Immature natural killer cell (primary cell): Measurements from ENCODE around the gene CBX1. TPM values are rescaled to one million over a fixed set of nuclear protein-coding genes. Genes with fewer than 3 reads are reported as not detected.

Experiments used
- DNase-seq, 3 donors: peaks; one replicate each; pipeline ENCODE4 v3.0.0; 2022; ENCODE audit warnings: mixed read lengths in 1 of 3
- H3K27ac Mint-ChIP-seq, 6 donors: one replicate each; pipeline ENCODE4 v1.8.0; 2020; ENCODE audit warnings: mixed read lengths in 6 of 6, mild to moderate bottlenecking in 5 of 6, inconsistent platforms in 4 of 6, moderate library complexity in 3 of 6
- H3K27me3 Mint-ChIP-seq, 3 donors: one replicate each; pipeline ENCODE4 v1.8.0; 2020 to 2021; ENCODE audit warnings: low read depth in 3 of 3, mild to moderate bottlenecking in 3 of 3, mixed read lengths in 3 of 3, moderate library complexity in 3 of 3, inconsistent platforms in 1 of 3
- H3K36me3 Mint-ChIP-seq, 3 donors: one replicate each; pipeline ENCODE4 v1.8.0; 2020; ENCODE audit warnings: mixed read lengths in 3 of 3, inconsistent platforms in 2 of 3, mild to moderate bottlenecking in 2 of 3
- H3K4me1 Mint-ChIP-seq, 2 donors: one replicate each; pipeline ENCODE4 v1.8.0; 2020; ENCODE audit warnings: inconsistent platforms in 2 of 2, mild to moderate bottlenecking in 2 of 2, mixed read lengths in 2 of 2, moderate library complexity in 1 of 2
- H3K4me3 Mint-ChIP-seq, 5 donors: one replicate each; pipeline ENCODE4 v1.8.0; 2020; ENCODE audit warnings: mild to moderate bottlenecking in 5 of 5, mixed read lengths in 5 of 5, inconsistent platforms in 3 of 5, moderate library complexity in 3 of 5
- H3K9me3 Mint-ChIP-seq, 6 donors: one replicate each; pipeline ENCODE4 v1.8.0; 2020; ENCODE audit warnings: mild to moderate bottlenecking in 6 of 6, mixed read lengths in 6 of 6, inconsistent platforms in 4 of 6, moderate library complexity in 3 of 6
- polyA plus RNA-seq, 3 donors: library from polyadenylated mRNA; unstranded; fragments of 300-500 nt; fragmentation: Illumina TruSeq; gene quantifications; one replicate each; pipeline ENCODE4 v1.2.3, GENCODE V29; 2021

The CBX1 gene
- polyA plus RNA-seq, 3 donors from 2014 or later: 19.3 to 30.0 (median 27.0) TPM

DNA sequence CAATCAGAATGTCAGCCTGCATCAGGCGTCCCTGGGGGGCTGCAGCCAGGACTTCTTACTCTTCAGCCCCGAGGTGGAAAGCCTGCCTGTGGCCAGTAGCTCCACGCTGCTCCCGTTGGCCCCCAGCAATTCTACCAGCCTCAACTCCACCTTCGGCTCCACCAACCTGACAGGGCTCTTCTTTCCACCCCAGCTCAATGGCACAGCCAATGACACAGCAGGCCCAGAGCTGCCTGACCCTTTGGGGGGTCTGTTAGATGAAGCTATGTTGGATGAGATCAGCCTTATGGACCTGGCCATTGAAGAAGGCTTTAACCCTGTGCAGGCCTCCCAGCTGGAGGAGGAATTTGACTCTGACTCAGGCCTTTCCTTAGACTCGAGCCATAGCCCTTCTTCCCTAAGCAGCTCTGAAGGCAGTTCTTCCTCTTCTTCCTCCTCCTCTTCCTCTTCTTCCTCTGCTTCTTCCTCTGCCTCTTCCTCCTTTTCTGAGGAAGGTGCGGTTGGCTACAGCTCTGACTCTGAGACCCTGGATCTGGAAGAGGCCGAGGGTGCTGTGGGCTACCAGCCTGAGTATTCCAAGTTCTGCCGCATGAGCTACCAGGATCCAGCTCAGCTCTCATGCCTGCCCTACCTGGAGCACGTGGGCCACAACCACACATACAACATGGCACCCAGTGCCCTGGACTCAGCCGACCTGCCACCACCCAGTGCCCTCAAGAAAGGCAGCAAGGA lies 42.7 kb downstream of the CBX1 start:
- H3K27ac Mint-ChIP-seq: peak overlapping the region in 2 of 6 donors; percentile 7 to 48
- DNase-seq: no peak
- H3K4me3 Mint-ChIP-seq: no peak overlapping the region
- peaks cover 0 to 1% (median 0%) of the 10 kb centered on the region in 3 donors for H3K27me3 Mint-ChIP-seq
- peaks cover 3 to 37% (median 9%) of the 10 kb centered on the region in 3 donors for H3K36me3 Mint-ChIP-seq
- no peaks in the 10 kb centered on the region for H3K9me3 Mint-ChIP-seq
- H3K4me1 Mint-ChIP-seq: peaks cover 16 to 19% of the 10 kb centered on the region in 2 donors

DNA sequence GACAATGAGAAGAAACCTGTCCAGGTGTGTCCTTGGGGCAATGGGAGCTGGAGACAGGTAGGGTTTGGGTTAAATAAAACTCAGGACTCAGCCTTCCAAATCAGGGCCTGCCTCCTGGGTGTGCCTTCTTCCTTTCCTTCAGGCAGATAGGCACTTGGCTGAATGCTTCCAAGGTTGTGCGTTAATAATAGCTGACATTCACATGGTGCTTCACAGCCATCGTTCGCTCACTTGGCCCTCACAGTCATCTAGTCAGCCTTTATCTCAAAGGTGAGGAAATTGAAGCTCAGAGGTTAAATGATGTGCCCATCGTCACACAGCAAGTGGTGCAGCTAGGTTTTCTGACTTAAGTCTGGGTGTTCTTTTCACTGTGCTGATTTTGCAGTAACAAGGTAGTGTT lies 43.7 kb downstream of the CBX1 start:
- peaks cover 24 to 29% of the 10 kb centered on the region in 2 donors for H3K4me1 Mint-ChIP-seq
- H3K27ac Mint-ChIP-seq: no peak overlapping the region
- H3K36me3 Mint-ChIP-seq: peaks cover 3 to 37% (median 9%) of the 10 kb centered on the region in 3 donors
- H3K27me3 Mint-ChIP-seq: peaks cover 0 to 1% (median 0%) of the 10 kb centered on the region in 3 donors
- H3K4me3 Mint-ChIP-seq: no peak overlapping the region
- H3K9me3 Mint-ChIP-seq: no peaks in the 10 kb centered on the region
- DNase-seq: no peak

DNA sequence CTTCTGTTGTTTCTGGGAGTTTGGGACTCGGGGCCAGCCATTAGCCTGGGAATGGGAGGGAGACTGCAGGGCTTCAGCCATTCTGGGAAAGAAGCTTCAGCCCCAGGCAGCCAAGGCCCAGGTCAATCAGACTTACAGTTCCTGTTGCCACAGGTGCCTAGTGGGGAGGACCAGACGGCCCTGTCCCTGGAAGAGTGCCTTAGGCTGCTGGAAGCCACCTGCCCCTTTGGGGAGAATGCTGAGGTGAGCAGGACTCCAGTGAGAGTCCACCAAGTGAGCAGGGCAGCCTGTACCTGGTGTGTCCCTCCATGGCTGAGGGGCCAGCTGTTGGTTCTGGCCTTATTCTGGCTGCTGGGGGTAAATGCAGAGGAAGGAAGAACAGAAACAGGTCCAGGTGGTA lies 44.4 kb downstream of the CBX1 start:
- no peak overlapping the region for H3K27ac Mint-ChIP-seq
- H3K4me1 Mint-ChIP-seq: peaks cover 31 to 36% of the 10 kb centered on the region in 2 donors
- peaks cover 0 to 1% (median 0%) of the 10 kb centered on the region in 3 donors for H3K27me3 Mint-ChIP-seq
- H3K4me3 Mint-ChIP-seq: no peak overlapping the region
- no peak for DNase-seq
- H3K36me3 Mint-ChIP-seq: peaks cover 3 to 32% (median 9%) of the 10 kb centered on the region in 3 donors
- H3K9me3 Mint-ChIP-seq: no peaks in the 10 kb centered on the region

DNA sequence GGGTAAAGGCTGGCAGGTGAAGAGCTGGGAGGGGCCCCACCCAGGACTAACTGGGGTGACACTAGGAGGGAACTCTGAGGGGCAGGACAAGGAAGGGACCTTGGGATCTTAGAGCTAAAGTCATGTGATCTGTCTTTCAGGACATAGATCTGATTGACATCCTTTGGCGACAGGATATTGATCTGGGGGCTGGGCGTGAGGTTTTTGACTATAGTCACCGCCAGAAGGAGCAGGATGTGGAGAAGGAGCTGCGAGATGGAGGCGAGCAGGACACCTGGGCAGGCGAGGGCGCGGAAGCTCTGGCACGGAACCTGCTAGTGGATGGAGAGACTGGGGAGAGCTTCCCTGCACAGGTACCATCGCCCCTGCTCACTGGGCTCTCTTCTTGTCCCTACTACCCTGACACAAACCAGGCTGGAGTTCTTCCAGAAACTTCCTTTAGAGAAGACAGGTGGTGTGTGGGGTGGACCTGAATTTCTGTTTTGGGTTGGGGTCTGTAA lies 45.0 kb downstream of the CBX1 start:
- H3K9me3 Mint-ChIP-seq: no peaks in the 10 kb centered on the region
- peak overlapping the region in 4 of 6 donors; percentile 29 to 84 (median 64) for H3K27ac Mint-ChIP-seq
- peaks cover under 1 to 31% (median 9%) of the 10 kb centered on the region in 3 donors for H3K36me3 Mint-ChIP-seq
- no peak for DNase-seq
- H3K4me3 Mint-ChIP-seq: no peak overlapping the region
- H3K4me1 Mint-ChIP-seq: peaks cover 35 to 39% of the 10 kb centered on the region in 2 donors
- peaks cover 0 to 1% (median 0%) of the 10 kb centered on the region in 3 donors for H3K27me3 Mint-ChIP-seq

DNA sequence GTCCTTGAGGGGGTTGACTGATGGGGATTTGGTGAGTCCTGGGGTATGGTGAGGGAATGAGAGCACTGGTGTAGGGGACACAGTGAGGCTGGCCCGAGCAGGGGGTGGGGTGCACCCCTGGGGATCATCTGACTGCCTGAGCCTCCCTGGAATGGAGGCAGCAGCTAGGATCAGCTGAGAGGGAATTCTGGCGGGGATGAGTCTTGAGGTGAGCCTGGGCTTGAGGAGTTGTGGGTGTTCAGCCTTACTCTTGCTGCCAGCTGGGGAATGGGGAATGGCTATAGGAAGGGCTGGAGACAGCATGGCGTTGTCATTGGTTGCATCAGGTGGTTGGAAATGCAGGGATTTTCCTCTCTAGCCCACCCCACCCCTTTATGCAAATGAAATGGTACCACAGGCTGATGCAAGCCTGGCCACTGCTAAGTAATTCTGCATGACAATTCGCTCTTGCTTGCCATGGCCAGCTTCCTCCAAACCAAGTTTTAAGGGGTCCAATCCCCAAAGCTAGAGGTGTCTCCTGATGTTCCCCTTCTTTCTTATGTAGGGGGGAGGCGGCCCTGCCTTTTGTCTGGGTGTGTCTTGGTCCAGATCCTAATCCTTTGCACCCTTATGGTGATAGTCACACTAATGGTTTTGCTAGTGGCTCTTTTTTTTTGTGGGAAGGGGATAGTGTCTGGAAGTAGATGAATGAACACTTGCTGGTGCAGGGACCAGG lies 45.6 kb downstream of the CBX1 start:
- H3K36me3 Mint-ChIP-seq: peaks cover 2 to 27% (median 9%) of the 10 kb centered on the region in 3 donors
- H3K4me3 Mint-ChIP-seq: no peak overlapping the region
- H3K27ac Mint-ChIP-seq: peak overlapping the region in 4 of 6 donors; percentile 29 to 84 (median 64)
- DNase-seq: no peak
- peaks cover 0 to 1% (median under 1%) of the 10 kb centered on the region in 3 donors for H3K27me3 Mint-ChIP-seq
- H3K9me3 Mint-ChIP-seq: no peaks in the 10 kb centered on the region
- H3K4me1 Mint-ChIP-seq: peaks cover 39 to 43% of the 10 kb centered on the region in 2 donors

GRCh38 chr17:48054238-48055185 lies 46.8 kb downstream of the CBX1 start:
- H3K27me3 Mint-ChIP-seq: peaks cover 1 to 3% (median 2%) of the 10 kb centered on the region in 3 donors
- peaks cover 48 to 55% of the 10 kb centered on the region in 2 donors for H3K4me1 Mint-ChIP-seq
- DNase-seq: no peak
- H3K27ac Mint-ChIP-seq: peak overlapping the region in 1 of 6 donors; percentile 40
- peaks cover 5 to 21% (median 13%) of the 10 kb centered on the region in 3 donors for H3K36me3 Mint-ChIP-seq
- no peaks in the 10 kb centered on the region for H3K9me3 Mint-ChIP-seq
- H3K4me3 Mint-ChIP-seq: no peak overlapping the region

DNA sequence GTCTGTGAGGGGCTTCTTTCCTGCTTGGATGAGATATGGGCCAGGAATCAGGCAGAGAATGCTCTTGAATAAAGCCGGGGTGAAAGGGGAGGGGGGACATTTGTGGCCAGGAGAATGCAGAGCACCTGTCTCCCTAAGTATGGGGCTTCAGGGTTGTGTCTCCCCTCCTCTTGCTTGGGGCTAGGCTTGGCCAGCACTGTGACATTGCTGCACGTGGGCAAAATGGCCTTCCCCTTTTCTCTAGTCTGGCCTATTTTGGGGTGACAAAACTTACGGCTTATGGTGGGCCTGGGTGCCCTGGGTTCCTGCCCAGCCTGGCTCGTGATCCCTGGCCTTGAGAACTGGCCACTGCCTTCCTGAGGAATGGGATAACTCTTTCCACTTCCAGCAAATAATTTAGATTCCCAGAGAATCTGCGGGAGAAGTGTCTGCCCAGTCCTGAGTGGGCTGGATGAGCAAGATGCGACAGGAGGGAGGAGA lies 47.5 kb downstream of the CBX1 start:
- H3K36me3 Mint-ChIP-seq: peaks cover 5 to 16% (median 13%) of the 10 kb centered on the region in 3 donors
- H3K9me3 Mint-ChIP-seq: no peaks in the 10 kb centered on the region
- peaks cover under 1 to 3% (median 3%) of the 10 kb centered on the region in 3 donors for H3K27me3 Mint-ChIP-seq
- H3K27ac Mint-ChIP-seq: no peak overlapping the region
- peaks cover 55 to 62% of the 10 kb centered on the region in 2 donors for H3K4me1 Mint-ChIP-seq
- no peak overlapping the region for H3K4me3 Mint-ChIP-seq
- no peak for DNase-seq

DNA sequence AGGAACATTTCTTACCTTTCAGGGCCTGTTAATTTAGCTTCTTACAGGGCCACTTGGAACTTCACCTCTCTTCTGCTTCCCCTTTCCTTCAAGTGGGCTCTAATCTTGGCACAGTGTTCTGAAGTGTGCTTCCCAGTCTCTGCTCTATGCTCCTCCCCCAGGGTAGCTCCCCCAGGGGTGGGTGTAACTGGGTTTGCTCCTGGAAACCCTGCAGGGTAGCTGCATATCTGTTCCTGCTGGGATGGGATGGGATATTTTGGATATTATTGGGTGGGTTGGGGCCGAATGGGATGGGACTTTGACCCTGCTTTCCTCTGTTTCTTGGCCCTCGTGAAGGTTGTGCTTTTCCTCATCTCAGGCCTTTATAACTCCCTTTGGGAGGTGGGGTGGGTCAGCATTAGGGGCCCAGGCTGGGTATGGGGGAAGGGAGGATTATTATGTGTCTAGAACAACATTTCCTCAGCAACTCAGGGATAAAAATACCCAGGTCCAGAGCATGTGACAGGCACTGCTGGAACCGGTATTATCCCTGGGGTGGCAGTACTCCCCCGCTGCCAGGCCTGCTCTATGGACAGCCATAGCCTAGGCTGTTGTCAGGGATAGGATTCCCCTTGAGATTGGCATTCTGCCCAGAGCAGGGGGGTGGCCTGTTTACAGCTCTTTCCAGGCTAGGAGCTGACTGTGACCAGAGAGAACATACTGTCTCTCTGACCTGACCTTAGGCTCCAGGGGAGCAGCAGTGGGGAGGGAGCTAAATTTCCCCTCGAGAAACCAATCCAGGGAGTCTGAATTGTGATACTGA lies 48.1 kb downstream of the CBX1 start:
- Mint-ChIP-seq H3K9me3 (no peaks in the 10 kb centered on the region), H3K27me3 (peaks cover 3 to 5% (median 4%) of the 10 kb centered on the region in 3 donors), H3K27ac (peak overlapping the region in 2 of 6 donors; percentile 50 to 54), H3K36me3 (peaks cover 5 to 13% (median 11%) of the 10 kb centered on the region in 3 donors), H3K4me1 (peaks cover 58 to 64% of the 10 kb centered on the region in 2 donors), H3K4me3 (no peak overlapping the region)
- no peak for DNase-seq

DNA sequence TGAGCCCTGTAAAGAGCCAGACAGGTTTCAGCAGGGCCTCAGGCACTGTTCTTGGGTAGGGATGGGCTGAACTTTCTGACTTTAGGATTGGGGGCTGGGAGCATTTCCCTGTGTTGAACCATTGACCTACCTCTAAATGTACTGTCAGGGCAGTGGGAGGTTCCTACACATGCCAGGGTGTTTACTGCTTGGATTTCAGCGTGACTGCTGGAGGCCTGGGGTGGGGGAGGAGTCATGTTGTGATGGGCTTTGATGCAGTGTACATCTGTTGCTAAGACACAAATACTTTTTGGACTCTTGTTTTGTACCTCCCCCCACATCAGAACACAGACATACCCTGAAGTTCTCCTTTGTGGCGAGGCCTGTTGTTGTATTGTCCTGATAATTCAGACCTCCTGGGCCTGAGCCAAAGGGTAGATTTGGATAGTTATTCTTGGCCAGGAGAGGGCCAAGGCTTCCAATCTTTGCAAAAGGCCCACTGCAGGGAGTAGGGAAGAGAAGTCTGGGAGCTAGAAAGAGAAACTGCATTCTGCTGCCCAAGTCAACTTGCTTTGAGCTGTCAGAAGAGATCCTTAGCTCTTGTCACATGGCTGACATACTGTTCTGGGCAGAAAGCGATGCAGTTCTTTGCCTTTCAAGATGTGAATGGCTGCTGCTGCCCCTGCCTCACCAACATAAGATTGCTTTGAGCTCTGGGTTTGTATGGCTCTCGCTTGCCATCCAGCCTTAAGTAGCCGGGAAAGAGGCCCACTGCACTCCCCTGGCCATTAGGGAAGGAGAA lies 49.4 kb downstream of the CBX1 start:
- H3K36me3 Mint-ChIP-seq: peaks cover 5 to 8% (median 7%) of the 10 kb centered on the region in 3 donors
- DNase-seq: no peak
- H3K4me1 Mint-ChIP-seq: peaks cover 66 to 77% of the 10 kb centered on the region in 2 donors
- H3K4me3 Mint-ChIP-seq: peak overlapping the region in 1 of 5 donors; percentile 13
- peaks cover 12 to 15% (median 13%) of the 10 kb centered on the region in 3 donors for H3K27me3 Mint-ChIP-seq
- H3K9me3 Mint-ChIP-seq: no peaks in the 10 kb centered on the region
- peak overlapping the region in 2 of 6 donors; percentile 6 to 35 for H3K27ac Mint-ChIP-seq

DNA sequence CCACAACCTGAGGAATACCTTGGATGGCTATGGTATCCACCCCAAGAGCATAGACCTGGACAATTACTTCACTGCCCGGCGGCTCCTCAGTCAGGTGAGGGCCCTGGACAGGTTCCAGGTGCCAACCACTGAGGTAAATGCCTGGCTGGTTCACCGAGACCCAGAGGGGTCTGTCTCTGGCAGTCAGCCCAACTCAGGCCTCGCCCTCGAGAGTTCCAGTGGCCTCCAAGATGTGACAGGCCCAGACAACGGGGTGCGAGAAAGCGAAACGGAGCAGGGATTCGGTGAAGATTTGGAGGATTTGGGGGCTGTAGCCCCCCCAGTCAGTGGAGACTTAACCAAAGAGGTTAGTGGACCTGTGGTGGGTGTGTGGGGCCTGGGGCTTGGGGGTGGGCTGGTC lies 50.0 kb downstream of the CBX1 start:
- no peak overlapping the region for H3K27ac Mint-ChIP-seq
- DNase-seq: no peak
- no peaks in the 10 kb centered on the region for H3K9me3 Mint-ChIP-seq
- H3K36me3 Mint-ChIP-seq: peaks cover 4 to 6% (median 5%) of the 10 kb centered on the region in 3 donors
- no peak overlapping the region for H3K4me3 Mint-ChIP-seq
- peaks cover 12 to 15% (median 13%) of the 10 kb centered on the region in 3 donors for H3K27me3 Mint-ChIP-seq
- peaks cover 68 to 83% of the 10 kb centered on the region in 2 donors for H3K4me1 Mint-ChIP-seq

DNA sequence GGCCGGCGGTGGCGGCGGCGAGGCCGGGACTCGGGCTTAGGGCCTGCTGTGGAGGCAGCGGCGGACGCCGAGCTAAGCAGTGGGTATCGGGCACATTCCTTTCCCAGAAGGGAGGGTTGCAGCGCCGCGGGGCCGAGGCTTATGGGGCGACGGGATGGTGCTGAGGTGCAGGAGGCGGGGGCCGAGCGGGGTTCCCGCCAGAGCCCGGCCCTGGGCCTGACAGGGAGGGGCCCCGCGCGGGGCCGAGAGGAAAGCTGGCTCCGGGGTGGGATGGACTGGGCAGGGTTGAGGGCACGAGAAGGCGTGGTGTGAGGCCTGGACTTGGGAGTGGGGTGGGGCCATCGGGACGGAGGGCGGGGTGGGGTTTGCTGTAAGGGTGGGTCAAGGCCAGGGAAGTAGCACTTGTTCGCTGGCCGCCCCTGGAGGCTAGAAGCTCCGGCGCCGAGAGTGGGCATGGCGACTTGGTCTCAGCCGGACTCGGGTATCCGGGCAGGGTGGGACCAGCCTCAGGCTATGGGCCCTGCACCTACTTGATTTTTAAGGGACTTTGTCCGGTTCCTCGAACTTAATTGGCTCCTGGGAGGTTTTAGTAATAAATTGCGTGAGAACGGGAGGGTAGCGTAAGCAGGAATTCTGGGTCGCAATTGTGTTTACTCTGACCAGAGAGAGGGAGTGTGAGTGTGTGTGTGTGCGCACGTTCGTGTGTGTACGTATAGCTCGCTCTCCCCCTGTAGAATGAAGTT lies 52.7 kb downstream of the CBX1 start:
- DNase-seq: peak in 2 of 3 donors; percentile 20 to 25

More for the DNA sequence above, 52.7 kb downstream of the CBX1 start:
- H3K36me3 Mint-ChIP-seq: peaks cover 0 to 5% (median 4%) of the 10 kb centered on the region in 3 donors
- peak overlapping the region; percentile 94 to 100 (median 99) for H3K27ac Mint-ChIP-seq
- H3K4me3 Mint-ChIP-seq: peak overlapping the region; percentile 91 to 100 (median 96)
- H3K9me3 Mint-ChIP-seq: no peaks in the 10 kb centered on the region
- H3K27me3 Mint-ChIP-seq: peaks cover 13 to 15% (median 14%) of the 10 kb centered on the region in 3 donors
- H3K4me1 Mint-ChIP-seq: peaks cover 57 to 66% of the 10 kb centered on the region in 2 donors
